Posterior cingulate gyrus (tissue), 11 donors: Measurements from ENCODE around the gene ADARB1.

Source experiments
- DNase-seq, 10 donors: peaks; one replicate each; pipeline versions ENCODE4 v3.0.0 to v3.0.0-alpha.2; 2020 to 2021; ENCODE audit warnings: mixed read lengths in 3 of 10
- intact Hi-C: fragments of 100-400 bp; cut with DNase I; formaldehyde crosslinking; loops from one replicate; pipeline ENCODE4 v1.15.1; 2023

Gene ADARB1

GRCh38 chr21:45228656-45229240 lies 154.4 kb downstream of the ADARB1 start:
- DNase-seq, result no peak
- intact Hi-C loops, result no loop called here

GRCh38 chr21:45231705-45232104 lies 157.3 kb downstream of the ADARB1 start:
- DNase-seq, result no peak
- intact Hi-C loops, result no loop called here

- peak in 1 of 10 donors; percentile 66 for DNase-seq
Observed at GRCh38 chr21:45234127-45234526, 159.7 kb downstream of the ADARB1 start.

GRCh38 chr21:45234965-45235364 lies 160.6 kb downstream of the ADARB1 start:
- no peak for DNase-seq
- intact Hi-C loops, result no loop called here

More at GRCh38 chr21:45234127-45234526, 159.7 kb downstream of the ADARB1 start:
- intact Hi-C loops, result no loop called here

- DNase-seq, result no peak
- intact Hi-C loops, result no loop called here
Observed at GRCh38 chr21:45235488-45235887, 161.1 kb downstream of the ADARB1 start.

- intact Hi-C loops, result no loop called here
- DNase-seq, result no peak
Observed at GRCh38 chr21:45236481-45236880, 162.1 kb downstream of the ADARB1 start.

GRCh38 chr21:45237401-45237800 lies 163.0 kb downstream of the ADARB1 start:
- intact Hi-C loops, result no loop called here
- DNase-seq, result no peak

- intact Hi-C loops, result no loop called here
- DNase-seq, result peak in 1 of 10 donors; percentile 10
Observed at GRCh38 chr21:45241357-45241756, 167.0 kb downstream of the ADARB1 start.

GRCh38 chr21:45243603-45244002 lies 169.2 kb downstream of the ADARB1 start:
- no peak for DNase-seq
- intact Hi-C loops, result no loop called here

- DNase-seq, result peak in 1 of 10 donors; percentile 43
- intact Hi-C loops, result no loop called here
Observed at GRCh38 chr21:45244799-45245340, 170.5 kb downstream of the ADARB1 start.

GRCh38 chr21:45246386-45247320 lies 172.3 kb downstream of the ADARB1 start:
- peak in 1 of 10 donors; percentile 34 for DNase-seq
- intact Hi-C loops, result no loop called here

- DNase-seq, result peak in 1 of 10 donors; percentile 37
- intact Hi-C loops, result no loop called here
Observed at GRCh38 chr21:45248301-45248892, 174.0 kb downstream of the ADARB1 start.

GRCh38 chr21:45248893-45249381 lies 174.6 kb downstream of the ADARB1 start:
- DNase-seq, result peak in 4 of 10 donors; percentile 15 to 87 (median 56)
- intact Hi-C loops, result no loop called here

GRCh38 chr21:45249626-45250025 lies 175.2 kb downstream of the ADARB1 start:
- intact Hi-C loops, result no loop called here
- no peak for DNase-seq

- intact Hi-C loops, result no loop called here
- no peak for DNase-seq
Observed at GRCh38 chr21:45250272-45250671, 175.9 kb downstream of the ADARB1 start.

- DNase-seq, result peak in 1 of 10 donors; percentile 64
- intact Hi-C loops, result no loop called here
Observed at GRCh38 chr21:45250914-45251634, 176.7 kb downstream of the ADARB1 start.

- peak in 2 of 10 donors; percentile 39 to 76 for DNase-seq
- intact Hi-C loops, result no loop called here
Observed at GRCh38 chr21:45251635-45252447, 177.5 kb downstream of the ADARB1 start.

- DNase-seq, result peak in 2 of 10 donors; percentile 59 to 66
- intact Hi-C loops, result no loop called here
Observed at GRCh38 chr21:45252448-45252925, 178.1 kb downstream of the ADARB1 start.

- intact Hi-C loops, result no loop called here
- peak in 1 of 10 donors; percentile 54 for DNase-seq
Observed at GRCh38 chr21:45253180-45253579, 178.8 kb downstream of the ADARB1 start.
